ENCODE measurements around the gene KREMEN2. TPM values are rescaled to one million over a fixed set of nuclear protein-coding genes. Genes with fewer than 3 reads are reported as not detected.
A peak's percentile ranks its signal among the peaks of the same experiment; 100 is the strongest.

The KREMEN2 gene
- total and polyA plus RNA-seq, 9 of the 15 experiments (the other 6 are each of a cell fraction or from before 2014, with no cell fraction given) = 0.04 to 7.7 (median 1.5) TPM; not detected in 1

GRCh38 chr16:2963723-2964474, at the start of gene KREMEN2 (continued):
- TF ChIP-seq, protein P1, sequence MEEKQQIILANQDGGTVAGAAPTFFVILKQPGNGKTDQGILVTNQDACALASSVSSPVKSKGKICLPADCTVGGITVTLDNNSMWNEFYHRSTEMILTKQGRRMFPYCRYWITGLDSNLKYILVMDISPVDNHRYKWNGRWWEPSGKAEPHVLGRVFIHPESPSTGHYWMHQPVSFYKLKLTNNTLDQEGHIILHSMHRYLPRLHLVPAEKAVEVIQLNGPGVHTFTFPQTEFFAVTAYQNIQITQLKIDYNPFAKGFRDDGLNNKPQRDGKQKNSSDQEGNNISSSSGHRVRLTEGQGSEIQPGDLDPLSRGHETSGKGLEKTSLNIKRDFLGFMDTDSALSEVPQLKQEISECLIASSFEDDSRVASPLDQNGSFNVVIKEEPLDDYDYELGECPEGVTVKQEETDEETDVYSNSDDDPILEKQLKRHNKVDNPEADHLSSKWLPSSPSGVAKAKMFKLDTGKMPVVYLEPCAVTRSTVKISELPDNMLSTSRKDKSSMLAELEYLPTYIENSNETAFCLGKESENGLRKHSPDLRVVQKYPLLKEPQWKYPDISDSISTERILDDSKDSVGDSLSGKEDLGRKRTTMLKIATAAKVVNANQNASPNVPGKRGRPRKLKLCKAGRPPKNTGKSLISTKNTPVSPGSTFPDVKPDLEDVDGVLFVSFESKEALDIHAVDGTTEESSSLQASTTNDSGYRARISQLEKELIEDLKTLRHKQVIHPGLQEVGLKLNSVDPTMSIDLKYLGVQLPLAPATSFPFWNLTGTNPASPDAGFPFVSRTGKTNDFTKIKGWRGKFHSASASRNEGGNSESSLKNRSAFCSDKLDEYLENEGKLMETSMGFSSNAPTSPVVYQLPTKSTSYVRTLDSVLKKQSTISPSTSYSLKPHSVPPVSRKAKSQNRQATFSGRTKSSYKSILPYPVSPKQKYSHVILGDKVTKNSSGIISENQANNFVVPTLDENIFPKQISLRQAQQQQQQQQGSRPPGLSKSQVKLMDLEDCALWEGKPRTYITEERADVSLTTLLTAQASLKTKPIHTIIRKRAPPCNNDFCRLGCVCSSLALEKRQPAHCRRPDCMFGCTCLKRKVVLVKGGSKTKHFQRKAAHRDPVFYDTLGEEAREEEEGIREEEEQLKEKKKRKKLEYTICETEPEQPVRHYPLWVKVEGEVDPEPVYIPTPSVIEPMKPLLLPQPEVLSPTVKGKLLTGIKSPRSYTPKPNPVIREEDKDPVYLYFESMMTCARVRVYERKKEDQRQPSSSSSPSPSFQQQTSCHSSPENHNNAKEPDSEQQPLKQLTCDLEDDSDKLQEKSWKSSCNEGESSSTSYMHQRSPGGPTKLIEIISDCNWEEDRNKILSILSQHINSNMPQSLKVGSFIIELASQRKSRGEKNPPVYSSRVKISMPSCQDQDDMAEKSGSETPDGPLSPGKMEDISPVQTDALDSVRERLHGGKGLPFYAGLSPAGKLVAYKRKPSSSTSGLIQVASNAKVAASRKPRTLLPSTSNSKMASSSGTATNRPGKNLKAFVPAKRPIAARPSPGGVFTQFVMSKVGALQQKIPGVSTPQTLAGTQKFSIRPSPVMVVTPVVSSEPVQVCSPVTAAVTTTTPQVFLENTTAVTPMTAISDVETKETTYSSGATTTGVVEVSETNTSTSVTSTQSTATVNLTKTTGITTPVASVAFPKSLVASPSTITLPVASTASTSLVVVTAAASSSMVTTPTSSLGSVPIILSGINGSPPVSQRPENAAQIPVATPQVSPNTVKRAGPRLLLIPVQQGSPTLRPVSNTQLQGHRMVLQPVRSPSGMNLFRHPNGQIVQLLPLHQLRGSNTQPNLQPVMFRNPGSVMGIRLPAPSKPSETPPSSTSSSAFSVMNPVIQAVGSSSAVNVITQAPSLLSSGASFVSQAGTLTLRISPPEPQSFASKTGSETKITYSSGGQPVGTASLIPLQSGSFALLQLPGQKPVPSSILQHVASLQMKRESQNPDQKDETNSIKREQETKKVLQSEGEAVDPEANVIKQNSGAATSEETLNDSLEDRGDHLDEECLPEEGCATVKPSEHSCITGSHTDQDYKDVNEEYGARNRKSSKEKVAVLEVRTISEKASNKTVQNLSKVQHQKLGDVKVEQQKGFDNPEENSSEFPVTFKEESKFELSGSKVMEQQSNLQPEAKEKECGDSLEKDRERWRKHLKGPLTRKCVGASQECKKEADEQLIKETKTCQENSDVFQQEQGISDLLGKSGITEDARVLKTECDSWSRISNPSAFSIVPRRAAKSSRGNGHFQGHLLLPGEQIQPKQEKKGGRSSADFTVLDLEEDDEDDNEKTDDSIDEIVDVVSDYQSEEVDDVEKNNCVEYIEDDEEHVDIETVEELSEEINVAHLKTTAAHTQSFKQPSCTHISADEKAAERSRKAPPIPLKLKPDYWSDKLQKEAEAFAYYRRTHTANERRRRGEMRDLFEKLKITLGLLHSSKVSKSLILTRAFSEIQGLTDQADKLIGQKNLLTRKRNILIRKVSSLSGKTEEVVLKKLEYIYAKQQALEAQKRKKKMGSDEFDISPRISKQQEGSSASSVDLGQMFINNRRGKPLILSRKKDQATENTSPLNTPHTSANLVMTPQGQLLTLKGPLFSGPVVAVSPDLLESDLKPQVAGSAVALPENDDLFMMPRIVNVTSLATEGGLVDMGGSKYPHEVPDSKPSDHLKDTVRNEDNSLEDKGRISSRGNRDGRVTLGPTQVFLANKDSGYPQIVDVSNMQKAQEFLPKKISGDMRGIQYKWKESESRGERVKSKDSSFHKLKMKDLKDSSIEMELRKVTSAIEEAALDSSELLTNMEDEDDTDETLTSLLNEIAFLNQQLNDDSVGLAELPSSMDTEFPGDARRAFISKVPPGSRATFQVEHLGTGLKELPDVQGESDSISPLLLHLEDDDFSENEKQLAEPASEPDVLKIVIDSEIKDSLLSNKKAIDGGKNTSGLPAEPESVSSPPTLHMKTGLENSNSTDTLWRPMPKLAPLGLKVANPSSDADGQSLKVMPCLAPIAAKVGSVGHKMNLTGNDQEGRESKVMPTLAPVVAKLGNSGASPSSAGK (IDR thresholded peaks at IDR 0.05) = peak; percentile 85
- TF ChIP-seq SIN3A (IDR thresholded peaks at IDR 0.05; ENCODE audit: borderline replicate concordance in 2 of 2, control insufficient read depth in 1 of 2, low read depth in 2 of 2, low read length in 2 of 2) (peak; percentile 27 to 59; a peak in 1 of 4 replicates), FIP1L1 (IDR thresholded peaks at IDR 0.05; ENCODE audit: low read depth, low read length, poor library complexity, severe bottlenecking) (no peak), ZNF449 (CRISPR knock-in tag; IDR thresholded peaks at IDR 0.05) (no peak), ZBED1 (IDR thresholded peaks at IDR 0.05) (no peak), E2F4 (CRISPR knock-in tag; IDR thresholded peaks at IDR 0.05; ENCODE audit: low read depth) (no peak), SP1 (CRISPR knock-in tag; IDR thresholded peaks at IDR 0.05) (peak; percentile 71), CXXC5 (CRISPR knock-in tag; IDR thresholded peaks at IDR 0.05) (peak; percentile 68), PHF21A (IDR thresholded peaks at IDR 0.05; ENCODE audit: borderline replicate concordance, low read depth) (peak; percentile 88), ZNF354B (CRISPR knock-in tag; IDR thresholded peaks at IDR 0.05) (no peak)

Data from K562 (cell line).